Measurements from ENCODE around the gene NDUFA13.

NDUFA13 gene

GRCh38 chr19:19571071-19571786 is 55.2 kb downstream of the NDUFA13 start:
- DNase-seq (ENCODE audit: extremely low spot score), result no peak
- ChIA-PET CTCF (interaction anchor here (8.5 kb wide), 1 partner anchor 17 kb away, joined by 93 read pairs; no protein-coding TSS in a partner anchor), POLR2A (interaction anchor here (0.5 to 0.6 kb wide), 2 partner anchors 157 to 413 kb away, joined by 3 to 7 read pairs; no protein-coding TSS in a partner anchor)
- TF ChIP-seq CTCF (IDR thresholded peaks at IDR 0.05; ENCODE audit: control extremely low read depth, extremely low read depth, low read depth, missing control alignments), result no peak

DNA sequence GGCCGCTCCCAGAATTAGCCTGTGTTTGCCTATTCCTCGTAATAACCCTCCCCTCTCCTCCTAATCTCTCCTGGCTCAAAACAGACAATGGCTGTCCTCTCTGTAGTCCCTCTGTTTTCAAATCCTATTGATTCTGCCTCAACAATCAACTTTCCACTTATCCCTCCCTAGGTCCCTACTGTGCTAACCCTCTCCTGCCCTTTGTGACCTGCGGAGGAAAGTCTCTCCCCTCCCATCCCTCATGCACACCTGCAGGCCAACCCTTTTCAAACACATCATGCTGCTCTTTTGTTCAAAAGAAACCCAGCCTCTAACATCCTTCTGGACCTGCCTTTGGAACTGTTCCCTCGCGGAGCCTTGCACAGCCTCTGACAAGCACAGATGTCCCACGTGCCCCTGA is 59.4 kb downstream of the NDUFA13 start:
- ChIA-PET CTCF (interaction anchor here (1.2 to 1.5 kb wide), 2 partner anchors 15 to 23 kb away, joined by 3 to 4 read pairs; no protein-coding TSS in a partner anchor), POLR2A (no interaction called here)
- no peak for DNase-seq (ENCODE audit: extremely low spot score)
- TF ChIP-seq CTCF (IDR thresholded peaks at IDR 0.05; ENCODE audit: control extremely low read depth, extremely low read depth, low read depth, missing control alignments), result no peak
